G401.6 (cell line): ENCODE results near the gene HOXA3.

Experiments
- FAIRE-seq: peaks from 2 replicates; lab custom pipeline; 2012; peaks lifted over from hg19 to GRCh38; lab: Jason Lieb, UNC

The HOXA3 gene

GRCh38 chr7:27154901-27155815, 2.8 kb upstream of the HOXA3 start:
- peak; percentile 27 for FAIRE-seq

- FAIRE-seq = no peak
These were observed 2.0 kb upstream of the HOXA3 start for GRCh38 chr7:27154369-27154768.

DNA sequence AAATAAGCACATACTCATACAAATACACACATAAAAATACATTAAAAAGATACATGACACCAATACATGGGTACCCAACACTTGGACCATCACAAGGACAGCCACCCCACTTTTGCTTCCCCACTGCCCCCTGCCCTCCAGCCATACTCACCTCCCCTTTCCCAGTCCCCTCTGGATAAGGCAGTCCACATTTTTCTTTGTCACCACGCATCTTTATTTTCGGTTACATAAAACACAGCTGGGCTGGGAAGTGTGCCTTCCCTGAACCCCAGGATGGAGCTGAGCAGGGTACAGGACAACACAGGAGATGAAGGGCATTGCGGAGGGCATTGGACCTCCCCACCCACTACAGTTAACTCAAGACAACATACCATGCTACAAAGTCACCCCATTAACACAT, 1.1 kb upstream of the HOXA3 start:
- FAIRE-seq = no peak

DNA sequence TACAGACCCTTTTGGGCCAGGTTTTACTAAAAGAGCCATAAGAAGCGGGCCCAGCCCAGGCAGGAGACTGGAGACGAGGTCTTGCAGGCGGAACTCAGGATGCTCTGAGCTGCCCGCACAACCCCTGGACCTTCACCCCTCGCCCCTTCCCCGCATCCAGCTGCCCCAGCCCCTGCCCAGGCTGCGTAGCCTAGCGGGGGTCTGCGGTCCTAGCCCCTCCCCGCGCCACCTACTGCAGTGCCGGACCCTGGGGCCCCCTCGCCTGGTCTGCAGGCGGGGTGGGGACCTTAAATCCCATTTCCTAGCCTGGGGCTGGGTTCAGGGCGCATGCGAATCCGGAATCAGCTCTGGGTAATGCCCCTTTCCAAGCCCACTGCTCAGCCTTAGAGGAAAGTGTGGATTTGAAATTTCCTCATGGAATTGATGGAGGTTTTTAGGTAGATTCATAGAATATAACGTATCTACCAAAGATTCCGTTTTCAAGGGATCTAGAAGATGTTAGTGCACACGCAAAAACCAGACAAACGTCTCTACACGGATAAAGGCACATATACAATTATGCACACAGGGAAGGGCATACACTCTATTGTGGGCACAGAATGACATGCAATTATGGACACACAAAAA, 546 bp upstream of the HOXA3 start:
- peak; percentile 49 for FAIRE-seq

DNA sequence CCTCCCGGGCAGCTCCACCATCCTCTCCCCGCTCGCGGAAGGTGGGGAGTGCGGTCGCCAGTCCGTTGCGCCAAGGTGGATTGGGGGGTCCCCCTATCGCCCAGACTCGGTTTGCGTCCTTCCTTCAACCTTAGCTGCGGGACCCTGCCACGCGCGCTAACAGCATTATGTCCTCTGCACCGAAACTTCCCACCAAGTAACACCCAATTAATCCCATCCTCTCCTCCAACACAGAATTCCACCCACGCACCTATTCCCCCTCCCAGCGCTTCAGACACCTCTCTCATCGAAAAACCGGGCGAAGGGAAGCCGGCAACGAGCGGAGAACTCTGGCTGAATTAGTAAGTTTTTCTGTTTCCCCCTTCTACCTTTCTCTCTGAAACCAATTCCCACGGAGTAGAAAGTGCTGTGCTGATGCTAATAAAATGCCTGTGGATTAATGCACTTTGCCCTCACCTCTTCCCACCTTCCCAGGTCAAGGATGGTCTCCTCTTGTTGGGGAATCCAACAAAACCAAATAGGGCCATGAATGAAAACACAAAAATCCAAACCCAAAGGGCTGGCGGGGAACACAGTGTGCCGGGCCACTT, 947 bp downstream of the HOXA3 start:
- FAIRE-seq = no peak

DNA sequence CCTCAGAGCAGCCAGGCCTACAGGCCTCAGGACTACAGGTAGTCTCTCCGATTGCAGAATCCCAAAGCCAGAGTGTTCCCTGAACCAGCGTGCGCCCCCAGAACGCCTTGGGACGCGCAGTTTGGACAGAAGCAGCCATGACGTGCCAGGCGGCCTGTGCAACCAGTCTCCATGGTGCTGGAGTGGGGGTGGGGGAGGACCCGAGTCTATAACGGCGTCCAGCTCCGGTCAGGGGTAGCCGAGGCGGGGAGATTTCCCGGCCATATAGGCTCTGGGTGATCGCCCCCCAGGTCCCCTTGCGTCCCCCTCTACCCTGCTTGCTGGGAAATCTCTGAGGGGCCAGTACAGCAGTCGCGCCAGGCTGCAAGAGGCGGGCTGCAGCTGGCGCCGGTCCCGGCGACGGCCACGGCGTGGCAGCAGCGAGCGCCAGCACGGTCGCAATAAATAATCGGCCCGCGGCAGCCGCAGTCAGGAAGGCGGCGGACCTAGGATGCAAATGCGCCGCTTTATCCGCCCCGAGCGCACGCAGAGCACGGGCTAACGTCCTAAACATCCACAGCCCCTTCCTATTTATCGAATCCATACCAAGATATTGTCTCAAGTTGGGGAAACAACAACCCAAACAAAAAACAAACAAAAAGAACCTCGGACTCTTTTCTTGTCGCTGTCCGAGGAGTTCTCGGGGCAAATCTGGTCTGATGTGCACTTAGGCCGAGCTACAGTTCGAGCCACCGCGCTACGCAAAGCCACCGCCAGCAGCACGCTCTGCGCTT, 1.6 kb downstream of the HOXA3 start:
- FAIRE-seq = peak; percentile 80

- FAIRE-seq = no peak
These were observed 2.4 kb downstream of the HOXA3 start for GRCh38 chr7:27149842-27150567.

GRCh38 chr7:27148756-27149641, 3.4 kb downstream of the HOXA3 start:
- FAIRE-seq = peak; percentile 71

GRCh38 chr7:27148031-27148755, 4.2 kb downstream of the HOXA3 start:
- no peak for FAIRE-seq

- no peak for FAIRE-seq
These were observed 5.0 kb downstream of the HOXA3 start, which contains the start of gene HOXA6 for GRCh38 chr7:27147199-27148030. HOXA6 (minus strand) TSS chr7:27147774; CDS start chr7:27147749, 25 bp downstream.

DNA sequence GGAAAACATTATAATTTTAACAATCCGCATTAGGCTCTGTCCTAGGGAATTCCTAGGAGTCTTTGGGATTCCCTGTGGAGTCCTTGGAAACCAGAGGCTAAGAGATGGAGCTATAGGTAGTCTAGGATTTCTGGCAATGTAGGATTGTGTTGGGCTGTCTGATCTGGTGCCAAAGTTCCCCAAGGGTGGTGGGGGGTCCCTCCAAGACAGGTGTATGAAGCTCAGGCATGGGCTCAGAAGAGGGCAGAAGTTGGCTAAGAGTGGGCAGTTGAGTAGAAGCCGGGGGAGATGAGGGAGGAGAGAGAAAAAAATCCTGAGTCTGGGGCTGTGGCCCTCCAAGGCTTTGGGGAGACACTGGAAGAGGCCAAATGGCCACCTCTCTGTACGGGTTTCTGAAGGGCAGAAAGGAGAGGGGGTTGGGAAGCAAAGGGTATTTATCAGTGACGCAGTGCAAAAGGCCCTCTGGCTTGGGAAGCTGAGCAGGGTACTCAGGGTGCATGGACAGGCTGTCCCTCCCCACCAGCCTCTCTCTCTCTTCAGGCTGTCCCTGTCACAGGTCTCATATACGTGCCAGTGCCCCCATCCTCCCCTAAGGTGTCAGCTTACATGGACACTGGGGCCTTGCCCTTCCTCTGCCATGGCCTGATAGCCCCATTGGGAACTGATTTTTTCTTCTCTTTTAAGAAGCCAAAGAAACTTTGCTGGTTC, 5.7 kb downstream of the HOXA3 start:
- FAIRE-seq = no peak

DNA sequence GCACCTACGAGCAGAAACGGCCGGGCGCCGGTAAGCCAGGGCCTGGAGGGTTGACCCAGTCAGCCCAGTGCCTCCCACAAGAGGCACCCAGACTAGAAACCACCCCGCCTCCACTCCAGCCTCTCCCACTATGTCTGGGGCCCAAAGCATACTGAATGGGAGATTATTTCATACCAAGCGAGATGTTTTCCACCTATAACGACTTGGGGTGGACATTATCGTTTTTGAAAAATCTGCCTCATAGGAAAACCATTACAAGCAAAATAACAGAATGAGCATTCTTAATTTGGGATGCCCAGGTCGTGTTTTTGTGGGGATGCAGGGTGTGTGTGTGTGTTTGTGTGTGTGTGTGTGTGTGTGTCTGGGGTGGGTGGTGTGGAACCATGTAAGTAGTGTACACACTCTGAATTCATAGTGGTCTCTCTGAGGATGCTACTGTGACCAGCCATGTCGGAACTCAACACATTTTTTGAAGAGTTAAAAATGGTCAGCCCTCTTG, 6.4 kb downstream of the HOXA3 start:
- no peak for FAIRE-seq

DNA sequence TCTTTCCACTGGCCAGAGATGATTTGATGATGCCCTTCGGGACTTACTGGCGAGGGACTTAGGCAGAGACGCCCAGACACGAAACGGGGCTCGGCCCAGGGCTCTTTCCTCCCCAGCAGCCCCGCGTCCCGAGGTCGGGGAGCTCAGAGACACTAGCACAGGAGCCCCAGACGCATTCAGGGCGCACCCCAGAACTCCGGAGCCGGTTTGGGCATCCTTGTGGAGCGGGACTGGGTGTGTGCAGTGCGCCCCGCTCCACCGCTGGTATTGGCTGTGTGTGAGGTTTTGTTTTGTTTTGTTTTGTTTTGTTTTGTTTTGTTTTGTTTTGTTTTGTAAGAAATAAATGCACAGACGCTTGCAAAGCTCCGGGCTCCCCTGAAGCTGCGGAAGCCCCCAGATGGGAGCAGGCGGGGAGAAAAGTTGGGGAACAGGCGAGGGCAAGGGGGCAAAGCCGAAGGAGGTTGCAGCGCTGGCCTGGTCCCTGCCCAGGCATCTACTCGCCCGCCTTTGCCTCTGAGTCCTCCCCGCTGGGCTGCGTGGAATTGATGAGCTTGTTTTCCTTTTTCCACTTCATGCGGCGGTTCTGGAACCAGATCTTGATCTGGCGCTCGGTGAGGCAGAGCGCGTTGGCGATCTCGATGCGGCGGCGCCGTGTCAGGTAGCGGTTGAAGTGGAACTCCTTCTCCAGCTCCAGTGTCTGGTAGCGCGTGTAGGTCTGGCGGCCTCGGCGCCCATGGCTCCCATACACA, 7.0 kb downstream of the HOXA3 start:
- no peak for FAIRE-seq

DNA sequence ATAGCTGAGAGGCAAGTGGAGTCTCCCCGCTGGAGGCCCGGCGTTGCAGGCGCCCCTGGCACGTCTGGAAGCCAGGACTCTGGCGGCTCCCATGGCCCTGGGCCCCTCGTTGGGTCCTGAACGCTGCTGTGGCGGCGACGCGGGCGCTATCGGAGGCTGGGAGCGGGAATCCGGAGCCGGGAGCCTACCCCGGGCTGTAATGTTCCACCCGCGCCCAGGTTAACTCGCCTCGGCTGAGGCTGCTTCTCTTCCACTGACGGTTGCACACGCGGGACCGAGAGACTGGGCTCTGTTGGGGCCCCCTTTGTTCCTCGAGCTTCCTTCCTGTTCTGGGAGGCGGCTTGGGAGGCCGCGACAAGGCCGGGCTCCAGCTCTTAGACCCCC, 7.6 kb downstream of the HOXA3 start:
- no peak for FAIRE-seq

DNA sequence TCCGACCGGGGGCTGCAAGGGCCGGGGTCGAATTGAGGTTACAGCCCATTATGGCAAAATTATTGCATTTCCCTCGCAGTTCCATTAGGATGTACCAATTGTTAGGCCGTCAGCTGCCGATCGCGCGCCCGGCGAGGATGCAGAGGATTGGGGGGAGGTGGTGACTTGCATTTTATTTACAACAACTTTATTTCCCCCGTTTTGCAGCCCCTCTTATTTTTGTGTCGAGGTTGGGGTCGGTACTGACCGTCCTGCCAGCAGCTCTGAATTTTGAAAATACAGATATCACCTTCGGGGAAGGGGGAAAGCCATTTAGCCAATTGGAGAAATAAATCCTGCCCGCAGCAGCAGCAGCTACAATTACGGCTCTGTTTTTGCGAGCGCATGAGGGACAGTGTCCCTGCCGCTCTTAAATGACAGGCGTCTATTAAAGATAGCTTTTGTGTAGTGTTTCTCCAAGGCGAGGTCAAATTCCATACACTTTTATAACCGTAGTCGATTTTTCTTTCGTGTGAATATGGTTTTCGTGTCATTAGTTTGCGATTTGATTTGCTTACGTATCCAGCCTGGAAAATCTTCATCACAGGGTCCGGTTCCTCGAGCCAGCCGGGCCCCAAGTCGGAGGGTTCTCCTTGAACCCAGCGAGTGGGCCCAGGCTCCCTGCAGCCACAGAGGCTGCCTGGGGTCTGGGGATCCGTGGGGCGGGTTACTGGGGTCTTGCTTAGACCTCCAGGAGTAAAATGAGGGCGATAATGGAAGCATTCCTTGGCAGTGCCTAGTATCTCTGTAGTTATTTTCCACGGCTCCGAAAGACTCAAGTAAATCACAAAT, 8.2 kb downstream of the HOXA3 start:
- FAIRE-seq = no peak
